Superior temporal gyrus (tissue), 1 donor: ENCODE measurements around the gene VCP.
"Not testable (repeated sequence)": the region's sequence is repeated elsewhere in the genome, so short reads cannot be mapped to it uniquely, and the experiment has no call there.

ENCODE experiments used
- DNase-seq: peaks from one replicate; pipeline ENCODE4 v3.0.0-alpha.2; 2016; ENCODE audit errors: extremely low spot score

The VCP gene

DNA sequence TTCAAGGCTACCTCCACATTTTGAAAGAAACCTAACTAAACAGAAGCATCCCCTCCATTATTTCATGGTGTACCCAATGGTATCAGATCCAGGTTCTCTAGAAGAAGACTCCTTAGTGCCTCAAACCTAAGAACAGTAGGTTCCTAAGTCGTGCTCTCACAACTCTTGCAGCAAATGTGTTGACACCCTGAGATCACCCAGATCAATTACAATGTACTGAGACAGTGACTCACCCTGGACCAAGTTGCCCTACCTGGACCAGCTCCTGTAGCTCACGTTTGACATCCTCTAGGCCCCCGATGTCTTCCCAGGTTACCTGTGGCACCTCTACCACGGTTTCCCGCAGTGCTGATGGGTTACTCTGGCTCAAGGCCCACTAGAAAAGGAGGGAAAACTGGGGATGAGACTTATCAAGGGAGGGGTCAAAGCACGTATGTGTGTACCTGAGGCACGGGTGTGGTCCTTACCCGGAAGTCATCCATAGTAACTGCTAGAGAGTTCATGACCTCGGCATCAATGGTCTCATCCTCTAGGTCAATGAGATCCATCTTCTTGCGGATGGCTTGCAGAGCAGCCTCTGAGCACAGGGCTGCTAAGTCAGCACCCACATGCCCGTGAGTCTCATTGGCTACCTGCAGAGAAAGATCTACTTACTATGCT is 11.7 kb downstream of the VCP start:
- no peak for DNase-seq

DNA sequence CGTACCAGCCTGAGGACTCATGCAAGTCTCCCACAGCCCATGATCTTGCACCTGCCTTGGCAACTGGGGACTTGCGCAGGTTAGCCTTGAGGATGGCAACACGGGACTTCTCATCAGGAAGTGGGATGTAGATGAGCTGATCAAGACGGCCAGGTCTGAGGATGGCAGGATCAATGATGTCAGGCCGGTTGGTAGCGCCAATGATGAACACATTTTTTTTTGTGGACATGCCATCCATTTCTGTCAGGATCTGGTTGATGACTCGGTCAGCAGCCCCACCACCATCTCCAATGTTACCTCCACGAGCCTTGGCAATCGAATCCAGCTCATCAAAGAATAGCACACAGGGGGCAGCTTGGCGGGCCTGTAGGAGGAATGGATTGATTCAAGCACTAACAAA is 13.0 kb downstream of the VCP start:
- DNase-seq, result no peak

DNA sequence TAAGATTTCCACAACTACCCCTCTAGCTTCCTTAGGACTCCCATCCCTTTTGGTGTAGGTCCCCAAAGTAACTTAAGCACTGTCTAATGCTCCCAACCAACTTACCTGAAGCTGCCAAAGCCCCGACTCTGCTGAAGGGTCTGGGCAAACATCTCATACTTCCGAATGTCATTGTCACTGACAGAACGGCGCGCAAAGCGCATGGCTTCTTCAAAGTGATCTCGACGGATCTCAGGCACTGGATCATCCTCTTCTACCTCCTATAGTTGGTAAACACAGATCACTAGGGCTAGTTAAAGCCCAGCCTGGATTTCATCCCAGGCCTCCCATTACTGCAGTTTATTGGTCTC is 15.2 kb downstream of the VCP start:
- no peak for DNase-seq

DNA sequence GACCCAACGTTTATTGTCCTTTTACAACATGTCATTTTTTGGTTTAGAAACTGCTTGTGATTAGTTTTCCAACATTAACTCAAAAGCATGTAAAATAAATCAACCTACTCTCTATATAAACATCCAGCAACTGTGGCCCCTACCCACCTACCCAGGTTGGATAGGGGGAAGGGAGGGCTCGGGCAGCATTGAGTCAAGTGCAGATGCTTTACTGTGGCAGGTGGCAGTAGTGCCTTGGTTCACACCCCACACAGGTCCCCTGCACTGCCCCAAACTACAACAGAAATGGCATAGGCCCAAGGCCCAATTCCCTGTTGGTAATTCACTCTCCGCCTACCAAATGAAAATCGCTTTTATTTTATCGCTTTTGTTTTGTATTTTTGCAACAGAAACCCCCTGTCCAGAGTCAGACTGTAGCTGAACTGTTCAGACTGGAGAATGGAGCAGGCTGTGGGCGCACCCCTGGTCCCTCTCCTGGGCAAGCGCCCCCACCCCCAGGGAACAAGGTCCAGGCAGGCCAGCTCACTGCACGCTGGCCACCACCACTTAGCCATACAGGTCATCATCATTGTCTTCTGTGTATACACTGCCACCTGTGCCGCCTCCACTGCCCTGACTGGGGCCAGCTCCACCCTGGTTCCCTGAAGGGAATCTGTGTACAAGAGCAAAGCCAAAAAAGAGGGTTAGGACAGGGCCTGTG is 15.7 kb downstream of the VCP start:
- no peak for DNase-seq

DNA sequence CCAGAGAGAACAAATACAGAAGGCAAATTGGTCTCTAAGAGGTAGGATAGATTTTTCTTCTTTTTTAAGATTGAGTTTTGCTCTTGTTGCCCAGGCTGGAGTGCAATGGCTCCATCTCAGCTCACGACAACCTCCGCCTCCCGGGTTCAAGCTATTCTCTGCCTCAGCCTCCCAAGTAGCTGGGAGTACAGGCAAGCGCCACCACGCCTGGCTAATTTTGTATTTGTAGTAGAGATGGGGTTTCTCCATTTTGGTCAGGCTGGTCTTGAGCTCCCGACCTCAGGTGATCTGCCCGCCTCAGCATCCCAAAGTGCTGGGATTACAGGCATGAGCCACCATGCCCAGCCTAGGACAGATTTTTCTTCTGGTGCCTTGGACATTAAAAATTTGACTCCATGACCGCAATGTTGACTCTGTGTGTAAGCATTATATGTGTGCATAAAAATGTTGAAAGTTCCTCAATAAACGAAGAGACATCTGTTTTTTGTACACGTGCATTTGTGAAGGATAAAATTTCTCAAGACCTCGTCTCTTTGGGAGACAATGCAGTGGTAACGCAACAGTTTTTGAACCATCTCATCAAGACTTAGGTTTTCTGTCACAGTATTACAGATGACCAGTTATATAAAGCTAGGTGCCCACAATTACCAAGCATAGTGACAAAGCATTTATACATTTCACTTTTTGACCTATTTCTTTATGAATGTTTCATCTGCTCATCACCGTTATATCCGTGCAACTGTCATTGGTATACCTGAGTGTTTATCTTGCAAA is 17.4 kb downstream of the VCP start:
- no peak for DNase-seq

DNA sequence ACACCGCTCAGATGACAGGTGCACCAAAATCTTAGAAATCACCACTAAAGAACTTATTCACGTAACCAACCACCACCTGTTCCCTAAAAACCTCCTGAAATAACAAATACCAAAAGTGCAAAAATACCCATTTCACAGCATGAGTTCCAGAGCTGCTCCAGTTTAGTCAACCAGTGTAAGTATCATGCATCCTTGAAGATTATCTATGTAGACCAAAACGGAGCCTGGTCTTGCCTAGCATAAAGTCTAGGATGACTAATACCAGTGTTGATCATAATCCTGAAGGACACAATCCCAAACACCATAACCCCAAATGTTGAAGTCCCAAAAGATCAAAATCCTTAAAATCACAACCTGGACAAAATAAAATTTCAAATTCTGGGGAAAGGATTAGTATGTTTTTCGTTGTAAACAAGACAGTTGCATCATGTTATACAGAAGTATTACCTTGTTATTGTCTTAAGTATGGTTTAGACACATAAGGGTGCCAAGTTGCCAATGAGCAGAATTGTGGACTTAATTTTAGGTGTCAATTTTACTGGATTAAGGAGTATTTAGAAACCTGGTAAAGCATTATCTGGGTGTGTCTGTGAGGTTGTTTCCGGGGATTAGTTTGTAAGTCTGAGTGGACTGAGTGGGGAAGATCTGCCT is 18.1 kb downstream of the VCP start:
- DNase-seq, result no peak

DNA sequence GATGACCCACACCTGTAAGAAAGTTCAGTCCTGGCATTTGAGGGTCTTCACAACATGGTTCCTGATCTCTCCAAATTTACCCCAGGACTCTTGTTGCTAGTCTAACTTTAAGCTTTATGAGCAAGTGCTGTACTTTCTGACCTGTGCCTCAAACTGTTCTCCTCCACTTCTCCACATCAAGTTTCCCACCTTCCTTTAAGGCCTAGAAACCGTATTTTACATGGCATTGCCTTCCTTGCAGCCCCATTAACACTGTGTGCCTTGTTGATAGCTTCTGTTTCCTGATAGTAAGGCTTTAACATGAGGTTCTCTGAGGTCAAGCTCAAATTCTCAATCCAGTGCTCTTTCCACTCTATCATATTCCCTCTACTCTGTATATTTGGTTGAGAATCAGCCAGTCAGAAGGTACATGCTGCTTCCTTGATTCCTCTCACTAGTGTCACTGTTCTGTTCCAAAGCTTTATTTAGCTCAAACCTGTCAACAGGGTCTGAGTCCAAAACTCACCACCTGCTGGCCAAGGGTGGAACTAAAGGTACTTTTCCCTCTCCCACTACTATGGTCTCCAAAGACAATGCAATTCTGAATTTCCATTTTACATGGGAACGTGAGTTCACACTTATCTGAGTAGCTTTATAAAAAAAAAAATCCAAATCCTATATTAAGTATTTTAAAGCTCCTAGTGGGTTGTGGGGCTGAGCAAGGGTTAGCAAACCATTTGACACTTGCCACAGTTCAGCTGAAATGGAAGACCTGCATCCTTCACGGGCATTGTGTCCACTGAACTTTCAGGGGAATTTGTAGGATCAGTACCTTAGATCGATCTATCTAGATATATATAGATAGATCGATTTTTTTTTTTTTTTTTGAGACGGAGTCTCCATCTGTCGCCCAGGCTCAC is 21.1 kb downstream of the VCP start:
- peak; percentile 67 for DNase-seq

DNA sequence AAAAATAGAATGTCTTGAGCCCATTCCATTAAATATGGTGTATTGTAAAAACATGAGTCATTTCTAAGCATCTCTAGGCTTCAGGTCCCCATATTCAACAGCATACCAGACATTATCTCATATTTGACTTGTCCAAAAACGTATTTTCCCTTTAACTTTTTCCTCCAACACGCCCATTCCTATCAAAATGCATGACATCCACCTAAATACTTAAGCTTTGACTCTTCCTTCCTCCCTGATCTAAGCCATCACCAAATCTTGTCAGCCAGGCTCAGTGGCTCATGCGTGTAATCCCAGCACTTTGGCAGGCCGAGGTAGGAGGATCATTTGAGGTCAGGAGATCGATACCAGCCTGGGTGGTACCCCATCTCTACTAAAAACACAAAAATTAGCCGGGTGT is 23.9 kb downstream of the VCP start:
- DNase-seq, result no peak

DNA sequence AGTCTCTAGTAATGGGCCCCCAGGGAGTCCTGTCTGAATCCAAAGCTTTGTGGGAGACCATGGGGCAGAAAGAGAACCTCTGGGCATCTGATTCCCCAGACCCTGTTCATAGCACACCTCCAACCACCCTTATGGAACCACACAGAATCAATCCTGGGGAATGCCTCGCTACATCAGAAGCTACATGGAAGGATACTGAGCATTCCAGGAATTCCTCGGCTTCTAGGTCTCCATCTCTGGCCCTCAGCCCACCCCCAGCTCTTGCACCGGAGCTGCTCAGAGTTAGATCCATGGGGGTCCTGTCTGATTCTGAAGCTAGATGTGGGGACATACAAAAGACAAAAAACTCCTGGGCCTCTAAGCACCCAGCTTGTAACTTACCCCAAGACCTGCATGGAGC is 28.4 kb downstream of the VCP start:
- DNase-seq, result no peak

DNA sequence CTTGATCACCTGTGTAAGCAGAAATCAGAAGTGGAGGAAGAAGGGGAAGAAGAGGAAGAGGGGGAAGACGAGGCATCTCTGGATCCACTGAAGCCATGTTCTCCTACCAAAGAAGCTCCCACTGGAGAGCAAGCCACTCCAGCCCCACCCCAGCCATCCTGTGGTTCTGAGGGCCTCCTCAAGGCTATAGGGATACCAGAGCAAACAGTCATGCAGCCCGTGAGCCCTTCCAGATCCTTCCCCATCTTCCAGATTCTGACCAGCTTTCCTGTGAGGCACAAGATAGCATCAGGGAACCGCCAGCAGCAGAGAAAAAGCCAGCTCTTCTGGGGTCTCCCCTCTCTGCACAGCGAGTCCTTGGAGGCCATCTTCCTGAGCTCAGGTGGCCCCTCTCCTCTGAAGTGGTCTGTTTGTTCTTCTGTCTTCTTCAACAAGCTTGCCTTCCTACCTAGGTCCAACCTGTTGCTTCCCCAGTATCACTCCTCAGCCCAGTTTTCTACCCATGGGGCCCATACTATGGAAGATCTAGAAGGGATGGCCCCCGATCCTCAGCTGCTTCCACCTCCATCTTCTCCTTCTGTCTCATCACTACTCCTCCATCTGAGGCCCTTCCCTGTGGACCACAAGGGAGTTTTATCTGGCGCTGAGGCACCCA is 29.4 kb downstream of the VCP start:
- DNase-seq, result no peak

DNA sequence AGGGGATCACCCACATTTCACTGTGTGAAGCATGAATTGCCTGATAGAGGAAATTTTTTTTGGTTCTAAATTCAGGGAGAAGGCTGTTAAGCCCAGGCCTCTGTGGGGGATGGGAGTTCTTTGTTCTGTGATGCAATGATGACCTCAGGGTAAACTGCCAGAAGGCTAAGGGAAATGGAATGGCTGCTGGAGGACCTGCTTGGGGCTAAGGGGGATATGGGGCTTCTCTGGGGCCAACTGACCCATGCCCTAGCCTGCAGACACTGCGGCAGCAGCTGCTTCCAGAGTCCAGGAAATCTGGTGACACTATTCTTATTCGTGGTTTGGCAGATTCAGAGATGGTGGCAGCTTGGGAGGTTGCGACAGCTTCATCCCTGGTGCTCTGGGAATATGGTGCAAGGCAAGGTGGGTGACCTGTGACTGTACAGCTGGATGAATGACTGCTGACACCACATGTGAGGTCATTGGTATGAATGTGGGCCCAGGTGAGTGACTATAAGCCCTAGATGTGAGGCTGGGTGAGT is 30.3 kb downstream of the VCP start:
- DNase-seq, result no peak

DNA sequence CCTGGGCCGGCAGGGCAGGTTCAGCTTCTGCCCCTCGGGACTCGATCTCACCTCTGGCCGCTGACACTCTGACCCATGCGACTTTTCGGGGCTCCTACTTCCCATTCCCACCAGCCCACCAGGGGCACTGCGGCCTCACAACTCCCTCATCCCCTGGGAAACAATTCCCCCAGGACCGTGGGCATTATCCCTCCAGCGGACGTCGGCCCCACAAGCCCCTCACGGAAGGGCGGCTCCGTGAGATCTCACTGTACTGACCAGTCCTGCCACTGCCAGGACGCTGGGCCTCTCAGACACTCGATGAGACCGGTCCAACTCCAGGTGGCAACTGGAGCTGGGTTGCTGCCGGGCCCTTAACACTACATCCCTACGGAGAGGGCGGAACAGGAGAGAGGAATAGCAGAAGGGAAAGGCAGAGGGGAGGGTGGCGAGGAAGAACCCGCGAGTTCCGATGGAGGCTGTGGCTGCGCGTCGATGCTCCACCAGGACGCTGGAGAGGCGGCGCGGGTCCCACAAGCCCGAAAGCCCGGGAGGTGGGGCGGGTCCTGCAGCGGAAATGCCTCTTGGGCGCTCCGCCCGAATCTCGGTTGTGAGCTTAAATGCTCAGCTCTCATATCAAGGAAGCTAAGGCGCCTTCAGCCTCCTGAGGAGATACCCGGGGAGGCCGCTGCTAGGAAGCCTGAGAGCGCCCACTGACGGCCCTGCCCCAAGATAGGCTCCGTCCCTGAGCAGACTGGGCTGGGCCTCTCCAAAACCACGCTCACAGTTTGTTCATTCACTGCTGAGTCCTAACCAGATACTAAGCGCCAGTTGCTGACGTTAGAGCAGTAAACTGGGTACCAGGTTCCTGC is 36.3 kb downstream of the VCP start:
- DNase-seq, result no peak

DNA sequence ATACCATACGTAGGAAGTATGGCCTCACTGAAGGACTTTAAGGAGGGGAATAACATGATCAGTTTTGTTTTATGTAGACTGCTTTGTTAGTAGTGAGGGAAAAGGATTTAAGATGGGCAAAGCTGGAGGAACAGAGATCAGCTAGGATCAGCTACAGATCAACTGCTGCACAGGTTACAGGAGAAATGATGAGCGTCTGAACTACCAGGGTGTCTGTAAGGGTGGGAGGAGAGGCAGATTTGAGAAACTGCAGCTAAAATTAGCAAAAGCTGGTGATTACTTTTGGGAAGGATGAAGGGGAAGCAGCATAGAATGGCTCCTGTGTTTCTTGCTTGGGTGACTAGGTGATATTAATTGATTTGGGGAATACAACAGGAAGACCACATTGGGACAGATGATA is 39.3 kb downstream of the VCP start:
- no peak for DNase-seq

DNA sequence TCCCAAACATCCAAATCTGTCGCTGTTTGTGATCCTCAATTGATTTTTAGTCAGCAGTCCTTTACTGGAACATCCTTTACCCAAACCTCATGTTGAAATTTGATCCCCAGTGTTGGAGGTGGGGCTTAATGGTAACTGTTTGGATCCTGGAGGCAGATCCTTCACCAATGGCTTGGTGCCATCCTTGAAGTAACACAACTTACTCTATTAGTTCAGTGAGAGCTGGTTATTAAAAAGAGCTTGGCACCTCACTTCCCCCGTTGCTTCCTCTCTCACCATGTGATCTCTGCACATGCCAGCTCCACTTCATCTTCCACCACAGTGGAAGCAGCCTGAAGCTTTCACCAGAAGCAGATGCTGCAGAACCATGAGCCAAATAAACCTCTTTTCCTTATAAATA is 42.6 kb downstream of the VCP start:
- DNase-seq, result no peak

DNA sequence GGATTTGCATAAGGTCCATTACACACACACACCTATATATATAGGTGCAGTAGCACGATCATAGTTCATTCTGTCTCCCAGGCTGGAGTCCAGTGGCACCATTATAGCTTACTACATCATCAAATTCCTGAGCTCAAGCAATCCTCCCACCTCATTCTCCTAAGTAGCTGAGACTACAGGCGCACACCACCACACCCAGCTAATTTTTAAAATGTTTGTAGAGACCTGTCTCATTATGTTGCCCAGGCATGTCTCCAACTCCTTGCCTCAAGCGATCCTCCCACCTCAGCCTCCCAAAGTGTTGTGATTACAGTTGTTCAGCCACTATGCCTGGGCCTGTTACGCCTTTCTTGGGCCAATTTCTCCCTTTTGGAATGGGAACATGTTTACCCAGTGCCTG is 43.2 kb downstream of the VCP start:
- no peak for DNase-seq

DNA sequence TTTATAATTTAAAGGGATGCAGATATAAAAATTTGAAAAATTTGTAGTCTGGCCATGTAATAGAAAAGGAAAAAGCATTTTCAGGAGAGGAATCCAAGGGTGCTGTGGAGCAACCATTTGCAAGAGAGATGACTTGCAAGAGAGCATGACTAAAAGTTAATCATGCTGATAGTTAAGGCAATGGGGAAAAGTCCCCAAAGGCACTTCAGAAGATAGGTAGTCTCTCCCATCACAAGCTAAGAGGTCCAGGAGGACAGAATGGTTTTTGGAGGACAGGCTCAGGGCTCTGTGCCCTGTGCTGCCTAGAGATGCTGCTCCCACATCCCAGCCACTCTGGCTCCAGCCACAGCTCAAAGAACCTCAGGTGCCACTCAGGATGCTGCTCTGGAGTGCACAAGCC is 44.1 kb downstream of the VCP start:
- DNase-seq, result no peak

DNA sequence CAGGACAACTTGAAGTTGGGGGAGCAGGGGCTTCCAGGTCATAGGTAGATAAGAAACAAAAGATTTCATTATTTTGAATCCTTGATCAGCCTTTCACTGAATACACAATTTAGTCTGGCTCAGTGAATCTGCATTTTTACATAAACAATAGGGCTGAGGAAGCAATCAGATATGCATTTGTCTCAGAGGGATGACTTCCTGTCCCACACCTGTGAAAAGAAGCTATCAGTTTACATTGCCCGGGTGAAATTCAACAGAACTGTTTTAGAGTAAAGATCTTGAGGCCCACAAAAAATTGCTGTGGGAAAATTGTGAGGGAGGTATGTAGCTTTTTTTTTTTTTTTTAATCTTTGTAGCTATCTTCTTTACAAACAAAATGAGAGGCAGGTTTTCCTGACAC is 44.6 kb downstream of the VCP start:
- DNase-seq, result no peak

DNA sequence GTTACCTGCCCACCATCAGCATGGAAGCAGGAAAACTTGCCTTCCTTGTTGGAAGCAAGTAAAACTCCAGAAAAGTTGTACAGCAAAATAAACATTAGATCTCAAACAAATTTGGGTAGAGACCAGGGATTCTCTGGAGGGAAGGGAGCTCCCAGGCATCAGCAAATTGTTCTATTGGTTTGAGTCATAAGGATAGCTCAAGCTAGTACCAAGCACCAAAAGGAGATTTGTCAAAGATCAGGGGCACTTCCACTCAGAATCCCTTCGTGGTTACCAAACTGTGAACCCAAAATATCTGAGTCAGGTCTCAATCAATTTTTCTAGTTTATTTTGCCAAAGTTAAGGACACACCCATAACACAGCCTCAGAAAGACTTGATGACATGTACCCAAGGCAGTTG is 45.1 kb downstream of the VCP start:
- no peak for DNase-seq

DNA sequence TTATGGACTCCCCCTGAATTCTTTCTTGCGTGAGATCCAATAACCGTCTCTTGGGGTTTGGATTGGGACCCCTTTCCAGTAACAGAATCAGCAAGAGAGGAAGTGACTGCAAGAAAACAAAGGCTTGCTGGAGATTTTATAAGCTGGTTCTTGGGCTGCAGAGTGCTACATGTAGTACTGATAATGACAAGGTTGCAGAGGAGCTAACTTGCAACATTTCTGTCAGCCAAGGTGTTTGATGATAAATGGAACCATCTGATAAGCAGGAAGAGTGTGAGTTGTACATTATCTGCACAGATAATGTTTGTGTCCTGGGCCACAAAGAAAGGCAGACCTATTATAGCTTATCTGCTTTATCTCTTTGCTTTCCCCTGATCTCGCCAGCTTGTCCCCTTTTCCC is 45.8 kb downstream of the VCP start:
- DNase-seq, result no peak

DNA sequence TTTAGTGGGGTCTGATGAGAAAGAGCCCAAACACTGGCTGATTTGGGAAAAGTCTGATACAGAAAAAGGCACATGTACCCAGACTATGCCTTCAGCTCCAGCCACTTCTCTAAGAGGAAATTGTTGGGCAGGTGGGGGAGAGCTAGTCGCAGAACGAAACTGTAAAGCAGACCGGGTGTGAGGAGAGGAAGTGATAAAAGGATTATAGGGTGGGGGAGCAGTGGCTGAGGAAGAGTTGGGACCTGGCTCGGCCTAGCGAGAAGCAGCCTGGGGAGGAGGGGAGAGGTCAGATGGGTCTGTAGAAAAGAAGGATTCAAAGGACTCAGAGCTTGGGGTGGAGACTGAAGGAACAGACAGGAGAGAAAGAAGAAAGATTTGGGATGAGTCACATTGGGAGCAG is 49.0 kb downstream of the VCP start:
- DNase-seq, result not testable (repeated sequence)
